Upper lobe of left lung (tissue), 6 donors: ENCODE measurements around the gene RHOB. TPM values are rescaled to one million over a fixed set of nuclear protein-coding genes. Genes with fewer than 3 reads are reported as not detected.

Experiments
- ATAC-seq, 2 donors: fragments of 200-7000 bp; cut with Tn5 transposase; one replicate each; pipeline ENCODE4 v1.9.1; 2022; ENCODE audit warnings: mild to moderate bottlenecking in 2 of 2, moderate library complexity in 2 of 2; ENCODE audit not compliant: low FRiP score in 2 of 2
- DNase-seq, 2 donors: peaks; one replicate each; pipeline ENCODE4 v3.0.0-alpha.2; 2019 to 2020
- H3K27ac ChIP-seq, 4 donors: fragments of 200-600 bp; sonication (generic); one replicate each; pipeline ENCODE4 v1.5.1; 2016 to 2019
- H3K27me3 ChIP-seq, 4 donors: fragments of 200-600 bp; sonication (generic); one replicate each; pipeline ENCODE4 v1.5.1; 2017 to 2019
- H3K36me3 ChIP-seq, 4 donors: fragments of 200-600 bp; sonication (generic); one replicate each; pipeline ENCODE4 v1.5.1; 2016 to 2019
- H3K4me1 ChIP-seq, 4 donors: fragments of 200-600 bp; sonication (generic); one replicate each; pipeline ENCODE4 v1.5.1; 2018 to 2019
- H3K4me3 ChIP-seq, 4 donors: fragments of 200-600 bp; sonication (generic); one replicate each; pipeline ENCODE4 v1.5.1; 2017 to 2019; ENCODE audit warnings: mild to moderate bottlenecking in 2 of 4, moderate library complexity in 1 of 4
- H3K9me3 ChIP-seq, 4 donors: fragments of 200-600 bp; sonication (generic); one replicate each; pipeline ENCODE4 v1.5.1; 2018 to 2019
- EP300 ChIP-seq, 4 donors: sonication (generic); formaldehyde crosslinking; IDR thresholded peaks; one replicate each; pipeline ENCODE4 v1.5.1; 2017; ENCODE audit warnings: antibody characterized with exemption in 4 of 4, control low read depth in 2 of 4
- POLR2A ChIP-seq, 4 donors: fragments of 450-650 bp; IDR thresholded peaks; one replicate each; pipeline ENCODE4 v1.5.1; 2016 to 2017; ENCODE audit warnings: antibody characterized with exemption in 4 of 4, mild to moderate bottlenecking in 2 of 4
- POLR2AphosphoS5 ChIP-seq, 2 donors: sonication (generic); formaldehyde crosslinking; IDR thresholded peaks; one replicate each; pipeline ENCODE4 v1.5.1; 2017; ENCODE audit warnings: antibody characterized with exemption in 2 of 2
- WGBS, 2 donors: methylation state at CpG; one replicate each; pipeline ENCODE4 v1.1.5; 2017 to 2018; 5-methylcytosine and 5-hydroxymethylcytosine counted together
- total RNA-seq, 6 donors: library from RNA; depleted of rRNA in 4 of 6; stranded (reverse); fragments of >200 nt in 4 of 6; gene quantifications; one replicate each; pipeline versions ENCODE4 v1.1.0 to v1.2.1, GENCODE V29; 2016 to 2021
- TF ChIP-seq, protein P1 (sequence below), 6 experiments: fragments of 450-650 bp in 4 of 6; fragments of 200-600 bp in 2 of 6; sonication (generic) in 2 of 6; IDR thresholded peaks; one replicate each; pipeline ENCODE4 v1.5.1; 2016 to 2019; ENCODE audit warnings: antibody characterized with exemption in 6 of 6
- donor health status: DM: no; HTN: no; CAD: no; lungs with moderate emphysema.
- donor health status: DM: no; HTN: yes; CAD: no; lungs with severe emphysema.

RHOB gene
- total RNA-seq, 6 donors from 2014 or later, result 193 to 583 (median 336) TPM

DNA sequence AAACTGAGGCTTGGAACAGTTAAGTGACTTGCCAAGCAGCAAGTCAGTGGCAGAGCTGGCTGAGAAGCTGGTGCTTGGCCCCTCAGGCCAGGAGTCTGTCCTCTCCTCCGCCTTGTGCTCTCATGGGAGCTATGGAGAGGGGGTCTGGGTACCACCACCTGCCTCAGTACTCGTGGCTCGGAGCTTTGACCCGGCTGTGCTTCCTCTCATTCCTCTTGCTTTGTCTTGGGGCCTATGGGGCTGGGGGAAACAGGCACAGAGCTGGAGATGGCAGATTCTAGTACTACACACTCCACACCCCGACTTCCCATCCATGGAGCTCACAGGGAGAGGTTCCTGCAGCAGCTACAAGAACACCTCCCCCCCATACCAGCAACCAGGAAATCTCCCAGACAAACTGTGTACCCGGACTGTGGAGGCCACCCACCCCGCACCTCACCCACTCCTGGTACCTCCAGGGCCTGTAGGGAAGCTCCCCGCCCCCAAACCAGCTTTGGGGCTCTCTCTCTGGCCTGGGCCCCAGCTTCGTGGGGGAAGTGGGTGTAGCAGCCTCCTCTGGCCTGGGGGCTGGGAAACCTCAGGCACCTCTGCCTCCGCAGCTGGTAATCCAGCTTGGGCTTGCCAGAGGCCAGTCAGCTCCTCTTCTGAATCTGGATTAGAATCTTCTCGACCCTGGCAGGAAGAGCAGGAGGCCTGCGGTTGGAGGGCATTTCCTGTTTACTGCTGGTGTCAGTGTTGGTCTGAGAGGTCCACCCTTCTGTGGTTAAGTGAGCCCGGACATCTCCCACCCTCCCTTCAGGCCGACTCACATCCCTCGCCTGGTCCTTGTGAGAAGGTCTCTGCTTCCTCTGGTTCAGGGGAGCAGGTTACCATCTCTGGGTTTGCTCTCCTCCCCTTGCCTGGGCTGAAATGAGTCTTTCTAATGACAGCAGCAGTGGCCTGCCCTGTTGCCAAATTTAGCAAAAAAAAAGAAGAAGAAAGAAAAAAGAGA lies 22.3 kb upstream of the RHOB start:
- ATAC-seq (peak; percentile 7 to 74), DNase-seq (peak in 1 of 2 donors; percentile 79)
- H3K4me3 ChIP-seq, result no peak overlapping the region
- WGBS, 2 donors, result 45 to 55% methylated on average over 12 to 15 of the region's 15 CpGs
- TF ChIP-seq POLR2AphosphoS5 (IDR thresholded peaks at IDR 0.05) (peak; percentile 80 to 83), POLR2A (IDR thresholded peaks at IDR 0.05) (peak in 1 of 4 donors; percentile 61), EP300 (IDR thresholded peaks at IDR 0.05) (peak in 2 of 4 donors; percentile 82 to 88)
- TF ChIP-seq, protein P1, sequence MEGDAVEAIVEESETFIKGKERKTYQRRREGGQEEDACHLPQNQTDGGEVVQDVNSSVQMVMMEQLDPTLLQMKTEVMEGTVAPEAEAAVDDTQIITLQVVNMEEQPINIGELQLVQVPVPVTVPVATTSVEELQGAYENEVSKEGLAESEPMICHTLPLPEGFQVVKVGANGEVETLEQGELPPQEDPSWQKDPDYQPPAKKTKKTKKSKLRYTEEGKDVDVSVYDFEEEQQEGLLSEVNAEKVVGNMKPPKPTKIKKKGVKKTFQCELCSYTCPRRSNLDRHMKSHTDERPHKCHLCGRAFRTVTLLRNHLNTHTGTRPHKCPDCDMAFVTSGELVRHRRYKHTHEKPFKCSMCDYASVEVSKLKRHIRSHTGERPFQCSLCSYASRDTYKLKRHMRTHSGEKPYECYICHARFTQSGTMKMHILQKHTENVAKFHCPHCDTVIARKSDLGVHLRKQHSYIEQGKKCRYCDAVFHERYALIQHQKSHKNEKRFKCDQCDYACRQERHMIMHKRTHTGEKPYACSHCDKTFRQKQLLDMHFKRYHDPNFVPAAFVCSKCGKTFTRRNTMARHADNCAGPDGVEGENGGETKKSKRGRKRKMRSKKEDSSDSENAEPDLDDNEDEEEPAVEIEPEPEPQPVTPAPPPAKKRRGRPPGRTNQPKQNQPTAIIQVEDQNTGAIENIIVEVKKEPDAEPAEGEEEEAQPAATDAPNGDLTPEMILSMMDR (IDR thresholded peaks at IDR 0.05), result peak in 1 of 6 experiments; percentile 5
- peaks cover 49 to 54% (median 53%) of the 10 kb centered on the region in 4 donors for H3K4me1 ChIP-seq
- no peaks in the 10 kb centered on the region for H3K9me3 ChIP-seq
- no peaks in the 10 kb centered on the region for H3K27me3 ChIP-seq
- peak overlapping the region; percentile 78 to 93 (median 88) for H3K27ac ChIP-seq
- no peaks in the 10 kb centered on the region for H3K36me3 ChIP-seq

DNA sequence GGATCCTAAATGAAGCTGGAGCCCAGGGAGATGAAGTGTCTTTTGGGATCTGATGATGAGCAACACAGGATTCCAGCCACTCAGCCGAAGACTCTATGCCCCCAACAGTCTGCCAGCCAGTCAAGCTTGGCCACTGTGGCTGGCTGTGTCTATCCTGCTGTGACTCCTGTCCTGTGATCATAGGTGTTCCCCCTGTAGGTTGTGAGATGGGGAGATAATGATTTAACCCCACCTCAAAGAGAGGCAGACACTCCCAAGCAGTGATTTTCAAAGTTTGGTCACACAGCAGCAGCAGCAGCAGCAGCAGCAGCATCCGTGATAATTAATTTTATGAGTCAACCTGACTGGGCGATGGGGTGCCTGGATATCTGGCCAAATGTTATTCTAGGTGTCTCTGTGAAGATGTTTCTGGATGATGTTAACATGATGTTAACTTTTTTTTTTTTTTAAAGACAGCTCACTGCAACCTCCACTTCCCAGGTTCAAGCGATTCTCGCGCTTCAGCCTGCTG lies 21.4 kb upstream of the RHOB start:
- no peaks in the 10 kb centered on the region for H3K36me3 ChIP-seq
- WGBS, 2 donors, result 86 to 92% methylated on average over 6 of the region's 6 CpGs
- H3K27me3 ChIP-seq, result no peaks in the 10 kb centered on the region
- no peaks in the 10 kb centered on the region for H3K9me3 ChIP-seq
- ATAC-seq, result no peak
- TF ChIP-seq EP300 (IDR thresholded peaks at IDR 0.05) (no peak), POLR2AphosphoS5 (IDR thresholded peaks at IDR 0.05) (no peak), POLR2A (IDR thresholded peaks at IDR 0.05) (no peak)
- TF ChIP-seq, protein P1 (IDR thresholded peaks at IDR 0.05), result no peak
- H3K4me3 ChIP-seq, result no peak overlapping the region
- H3K27ac ChIP-seq, result peak overlapping the region; percentile 78 to 93 (median 88)
- peaks cover 53 to 61% (median 58%) of the 10 kb centered on the region in 4 donors for H3K4me1 ChIP-seq
- DNase-seq, result no peak

DNA sequence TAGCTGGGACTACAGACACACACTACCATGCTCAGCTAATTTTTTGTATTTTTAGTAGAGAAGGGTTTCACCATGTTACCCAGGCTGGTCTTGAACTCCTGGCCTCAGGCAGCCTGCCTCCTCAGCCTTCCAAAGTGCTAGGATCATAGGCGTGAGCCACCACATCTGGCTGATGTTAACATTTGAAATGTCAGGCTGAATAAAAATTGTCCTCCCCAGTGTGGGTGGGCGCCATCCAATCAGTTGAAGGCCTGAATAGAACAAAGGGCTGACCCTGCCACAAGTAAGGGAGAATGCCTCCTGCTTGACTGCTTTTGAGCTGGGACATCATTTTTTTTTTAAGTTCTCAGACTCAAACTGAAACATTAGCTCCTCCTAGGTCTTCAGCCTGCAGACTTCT lies 21.0 kb upstream of the RHOB start:
- no peak for ATAC-seq
- no peaks in the 10 kb centered on the region for H3K27me3 ChIP-seq

DNA sequence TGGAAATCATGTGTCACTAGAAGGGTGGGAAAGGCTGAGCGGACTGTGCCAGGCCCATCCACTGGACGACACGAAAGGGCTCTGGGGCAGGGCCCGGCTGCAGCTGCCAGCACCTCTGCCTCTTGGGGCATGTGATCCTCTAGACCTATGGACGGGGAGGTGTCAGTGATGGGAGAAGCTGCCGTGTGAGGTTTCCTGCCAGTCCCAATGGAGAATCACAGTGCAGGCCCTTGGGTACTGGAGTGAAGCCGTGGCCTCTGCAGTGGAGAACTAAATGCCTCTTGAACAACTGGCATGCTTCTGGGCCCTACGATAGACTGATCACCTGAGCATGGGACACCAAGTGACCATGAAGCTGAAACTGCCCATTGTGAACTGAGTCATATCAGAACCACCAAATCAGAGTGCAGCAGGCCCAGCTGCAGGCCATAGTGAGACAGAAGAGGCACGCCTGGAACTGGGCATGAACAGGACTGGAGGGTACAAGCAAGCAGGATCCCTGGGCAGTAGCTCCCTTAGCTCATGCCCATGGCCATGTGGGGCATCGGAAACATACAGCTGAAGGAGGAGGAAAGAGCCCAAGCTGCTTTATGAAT lies 18.8 kb upstream of the RHOB start:
- Histone ChIP-seq H3K9me3 (no peaks in the 10 kb centered on the region), H3K4me3 (no peak overlapping the region), H3K27me3 (no peaks in the 10 kb centered on the region), H3K27ac (no peak overlapping the region), H3K36me3 (no peaks in the 10 kb centered on the region), H3K4me1 (peaks cover 33 to 47% (median 38%) of the 10 kb centered on the region in 4 donors)
- ATAC-seq (no peak), DNase-seq (peak in 1 of 2 donors; percentile 29)
- WGBS, 2 donors, result 81 to 96% methylated on average over 9 to 10 of the region's 10 CpGs
- TF ChIP-seq POLR2A (IDR thresholded peaks at IDR 0.05) (no peak), EP300 (IDR thresholded peaks at IDR 0.05) (no peak), POLR2AphosphoS5 (IDR thresholded peaks at IDR 0.05) (no peak)
- TF ChIP-seq, protein P1 (IDR thresholded peaks at IDR 0.05), result no peak

More for the DNA sequence above, 21.0 kb upstream of the RHOB start:
- H3K27ac ChIP-seq, result peak overlapping the region in 2 of 4 donors; percentile 89 to 93
- H3K4me1 ChIP-seq, result peaks cover 53 to 64% (median 58%) of the 10 kb centered on the region in 4 donors
- no peaks in the 10 kb centered on the region for H3K9me3 ChIP-seq
- H3K36me3 ChIP-seq, result no peaks in the 10 kb centered on the region
- WGBS, 2 donors, result 88 to 93% methylated on average over 2 of the region's 2 CpGs
- TF ChIP-seq POLR2A (IDR thresholded peaks at IDR 0.05) (no peak), POLR2AphosphoS5 (IDR thresholded peaks at IDR 0.05) (no peak), EP300 (IDR thresholded peaks at IDR 0.05) (no peak)
- TF ChIP-seq, protein P1 (IDR thresholded peaks at IDR 0.05), result no peak
- no peak for DNase-seq
- H3K4me3 ChIP-seq, result no peak overlapping the region
